Neural cell (in vitro differentiated cells): ENCODE measurements around the gene SLAMF9. TPM values are rescaled to one million over a fixed set of nuclear protein-coding genes. Genes with fewer than 3 reads are reported as not detected.

Experiments used
- H2AFZ ChIP-seq: fragments of 200-600, 300-800 bp; sonication (generic), shearing (Covaris generic); 2 replicates; pipeline ENCODE4 v1.6.0; 2014; ENCODE audit warnings: low read depth, mild to moderate bottlenecking, antibody characterized with exemption, low read length, moderate library complexity
- H3F3A ChIP-seq: fragments of 200-600 bp; shearing (Covaris generic); 2 replicates; pipeline ENCODE4 v1.6.1; 2016; ENCODE audit warnings: mild to moderate bottlenecking, moderate library complexity, mixed read lengths, antibody characterized with exemption, low read length; ENCODE audit not compliant: insufficient read depth, poor library complexity, severe bottlenecking
- H3K27ac ChIP-seq: fragments of 200-600, 300-800 bp; sonication (generic), shearing (Covaris generic); 2 replicates; pipeline ENCODE4 v1.5.1; 2014; ENCODE audit warnings: mild to moderate bottlenecking, low read length, moderate library complexity
- H3K27me3 ChIP-seq: fragments of 300-800, 200-600 bp; sonication (generic), shearing (Covaris generic); 2 replicates; pipeline ENCODE4 v1.6.0; 2014; ENCODE audit warnings: mild to moderate bottlenecking, low read depth, low read length, moderate library complexity; ENCODE audit not compliant: insufficient read depth
- H3K36me3 ChIP-seq: fragments of 300-800, 200-600 bp; sonication (generic), shearing (Covaris generic); 2 replicates; pipeline ENCODE4 v1.5.1; 2014; ENCODE audit warnings: mild to moderate bottlenecking, antibody characterized with exemption, low read length, moderate library complexity; ENCODE audit not compliant: insufficient read depth
- H3K4me2 ChIP-seq: fragments of 300-800, 200-600 bp; sonication (generic), shearing (Covaris generic); 2 replicates; pipeline ENCODE4 v1.6.0; 2014; ENCODE audit warnings: mild to moderate bottlenecking, low read length
- H3K4me3 ChIP-seq: fragments of 300-800, 200-600 bp; sonication (generic), shearing (Covaris generic); 2 replicates; pipeline ENCODE4 v1.5.1; 2014; ENCODE audit warnings: mild to moderate bottlenecking, low read length, moderate library complexity
- H3K79me2 ChIP-seq: fragments of 200-600 bp; shearing (Covaris generic); replicated peaks from 2 replicates; pipeline ENCODE4 v1.6.0; 2014; ENCODE audit warnings: mild to moderate bottlenecking, low read length, moderate library complexity; ENCODE audit not compliant: insufficient read depth
- H3K9ac ChIP-seq: fragments of 300-800, 200-600 bp; sonication (generic), shearing (Covaris generic); 2 replicates; pipeline ENCODE4 v1.6.1; 2016; ENCODE audit warnings: mild to moderate bottlenecking, low read length, mixed read lengths
- H3K9me2 ChIP-seq: fragments of 200-600 bp; shearing (Covaris generic); 2 replicates; pipeline ENCODE4 v1.6.1; 2016; ENCODE audit warnings: mild to moderate bottlenecking, low read length, mixed read lengths; ENCODE audit not compliant: insufficient read depth
- H3K9me3 ChIP-seq: fragments of 200-600, 300-800 bp; sonication (generic), shearing (Covaris generic); 2 replicates; pipeline ENCODE4 v1.6.1; 2016; ENCODE audit warnings: mild to moderate bottlenecking, mixed run types, low read length, moderate library complexity, mixed read lengths
- H4K20me1 ChIP-seq: fragments of 200-600 bp; shearing (Covaris generic); 2 replicates; pipeline ENCODE4 v1.6.1; 2016; ENCODE audit warnings: mild to moderate bottlenecking, mixed run types; ENCODE audit not compliant: insufficient read depth
- EP300 ChIP-seq: fragments of 450-650 bp; conservative IDR thresholded peaks from 2 replicates; pipeline ENCODE4 v1.6.1; 2014; ENCODE audit warnings: antibody characterized with exemption, mild to moderate bottlenecking, moderate library complexity; ENCODE audit not compliant: poor library complexity, severe bottlenecking
- EZH2 ChIP-seq: fragments of 200-600, 300-800 bp; shearing (Covaris generic), sonication (generic); IDR thresholded peaks from 2 replicates; pipeline ENCODE4 v1.6.1; 2014; ENCODE audit warnings: antibody characterized with exemption, low read length, borderline replicate concordance, mild to moderate bottlenecking; ENCODE audit not compliant: insufficient read depth, poor library complexity, severe bottlenecking
- MXI1 ChIP-seq: fragments of 450-650 bp; conservative IDR thresholded peaks from 2 replicates; pipeline ENCODE4 v1.6.1; 2014; ENCODE audit warnings: antibody characterized with exemption, mild to moderate bottlenecking; ENCODE audit not compliant: poor library complexity, severe bottlenecking
- POLR2AphosphoS5 ChIP-seq: IDR thresholded peaks from 2 replicates; pipeline ENCODE4 v1.6.1; 2012
- RAD21 ChIP-seq: fragments of 450-650 bp; conservative IDR thresholded peaks from 2 replicates; pipeline ENCODE4 v1.6.1; 2014; ENCODE audit warnings: antibody characterized with exemption, mild to moderate bottlenecking, moderate library complexity
- SMC3 ChIP-seq: fragments of 450-650 bp; conservative IDR thresholded peaks from 2 replicates; pipeline ENCODE4 v1.6.1; 2014; ENCODE audit warnings: antibody characterized with exemption, mild to moderate bottlenecking, moderate library complexity; ENCODE audit not compliant: poor library complexity
- TAF1 ChIP-seq: IDR thresholded peaks from 2 replicates; pipeline ENCODE4 v1.6.1; 2012; ENCODE audit warnings: low read depth
- polyA plus RNA-seq: library from polyadenylated mRNA; depleted of rRNA; stranded (reverse); fragments of >200 nt; gene quantifications from 2 replicates; pipeline ENCODE4 v1.2.3, GENCODE V29; 2014
- TF ChIP-seq, protein P1 (sequence below): IDR thresholded peaks from 2 replicates; pipeline ENCODE4 v1.6.1; 2012; ENCODE audit warnings: borderline replicate concordance
- TF ChIP-seq, protein P2 (sequence below): fragments of 450-650 bp; IDR thresholded peaks from 2 replicates; pipeline ENCODE4 v1.5.1; 2014; ENCODE audit warnings: antibody characterized with exemption, mild to moderate bottlenecking, moderate library complexity; ENCODE audit not compliant: poor library complexity, severe bottlenecking

SLAMF9 gene
- polyA plus RNA-seq, 1 donor from 2014 or later, result not detected

DNA sequence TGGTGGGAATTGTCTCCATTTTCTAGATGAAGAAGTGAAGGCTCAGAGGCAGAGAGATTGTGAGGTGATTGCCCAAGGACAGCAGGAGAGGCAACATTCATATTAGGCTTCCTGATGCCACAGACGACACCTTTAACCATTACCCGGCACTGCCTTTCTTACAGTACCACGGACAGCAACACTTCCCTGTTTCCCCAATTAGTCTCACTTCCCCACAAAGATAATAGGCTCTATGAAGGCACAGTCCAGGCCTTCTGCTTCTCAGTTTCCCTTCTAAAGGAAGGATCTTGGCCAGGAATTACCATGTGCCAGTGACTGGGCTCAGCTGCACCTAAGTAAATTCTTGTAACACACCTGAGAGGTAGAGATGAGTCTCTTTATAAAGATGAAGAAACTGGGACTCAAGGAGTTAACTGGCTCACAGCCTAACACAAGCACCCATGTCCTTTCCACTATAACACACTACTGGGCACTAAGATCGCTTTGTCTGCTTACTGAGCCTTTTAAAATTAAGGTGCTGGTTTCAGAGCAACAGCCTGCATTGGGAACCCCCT lies 18.2 kb downstream of the SLAMF9 start:
- H3K36me3 ChIP-seq, result no peaks in the 10 kb centered on the region
- H3F3A ChIP-seq, result no peaks in the 10 kb centered on the region
- no peak overlapping the region for H3K9ac ChIP-seq
- no peak overlapping the region for H3K4me2 ChIP-seq
- no peak overlapping the region for H3K4me3 ChIP-seq
- no peak for TF ChIP-seq TAF1
- H3K27me3 ChIP-seq, result no peaks in the 10 kb centered on the region
- no peak overlapping the region for H3K27ac ChIP-seq
- no peaks in the 10 kb centered on the region for H3K9me2 ChIP-seq
- H2AFZ ChIP-seq, result no peak overlapping the region
- H3K9me3 ChIP-seq, result no peaks in the 10 kb centered on the region
- H4K20me1 ChIP-seq, result no peaks in the 10 kb centered on the region
- H3K79me2 ChIP-seq, result no peaks in the 10 kb centered on the region

DNA sequence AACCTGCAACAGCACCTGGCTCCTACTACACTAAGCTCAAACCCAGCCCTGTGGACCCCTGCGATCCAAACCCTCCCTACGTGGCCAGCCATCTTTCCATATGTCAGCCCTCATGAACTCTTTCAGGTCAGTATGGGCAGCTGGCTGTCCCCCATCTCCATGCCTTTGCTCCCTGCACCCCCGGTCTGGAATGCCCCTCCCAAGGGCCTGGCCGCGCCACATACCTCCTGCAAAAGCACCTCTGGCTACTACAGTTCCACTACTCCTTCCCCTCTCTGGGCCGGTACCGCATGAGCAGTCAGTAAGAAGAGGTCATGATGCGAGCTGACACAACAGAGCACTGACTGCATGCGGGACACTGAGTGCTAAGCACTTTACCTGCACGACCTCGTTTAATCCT lies 18.7 kb downstream of the SLAMF9 start:
- Histone ChIP-seq H4K20me1 (no peaks in the 10 kb centered on the region), H3K9me3 (no peaks in the 10 kb centered on the region), H3K4me3 (no peak overlapping the region), H3K36me3 (no peaks in the 10 kb centered on the region), H3K9me2 (no peaks in the 10 kb centered on the region), H3K27ac (no peak overlapping the region), H3F3A (no peaks in the 10 kb centered on the region), H3K4me2 (no peak overlapping the region), H3K9ac (no peak overlapping the region), H2AFZ (no peak overlapping the region), H3K27me3 (no peaks in the 10 kb centered on the region), H3K79me2 (no peaks in the 10 kb centered on the region)
- TF ChIP-seq TAF1, result no peak

DNA sequence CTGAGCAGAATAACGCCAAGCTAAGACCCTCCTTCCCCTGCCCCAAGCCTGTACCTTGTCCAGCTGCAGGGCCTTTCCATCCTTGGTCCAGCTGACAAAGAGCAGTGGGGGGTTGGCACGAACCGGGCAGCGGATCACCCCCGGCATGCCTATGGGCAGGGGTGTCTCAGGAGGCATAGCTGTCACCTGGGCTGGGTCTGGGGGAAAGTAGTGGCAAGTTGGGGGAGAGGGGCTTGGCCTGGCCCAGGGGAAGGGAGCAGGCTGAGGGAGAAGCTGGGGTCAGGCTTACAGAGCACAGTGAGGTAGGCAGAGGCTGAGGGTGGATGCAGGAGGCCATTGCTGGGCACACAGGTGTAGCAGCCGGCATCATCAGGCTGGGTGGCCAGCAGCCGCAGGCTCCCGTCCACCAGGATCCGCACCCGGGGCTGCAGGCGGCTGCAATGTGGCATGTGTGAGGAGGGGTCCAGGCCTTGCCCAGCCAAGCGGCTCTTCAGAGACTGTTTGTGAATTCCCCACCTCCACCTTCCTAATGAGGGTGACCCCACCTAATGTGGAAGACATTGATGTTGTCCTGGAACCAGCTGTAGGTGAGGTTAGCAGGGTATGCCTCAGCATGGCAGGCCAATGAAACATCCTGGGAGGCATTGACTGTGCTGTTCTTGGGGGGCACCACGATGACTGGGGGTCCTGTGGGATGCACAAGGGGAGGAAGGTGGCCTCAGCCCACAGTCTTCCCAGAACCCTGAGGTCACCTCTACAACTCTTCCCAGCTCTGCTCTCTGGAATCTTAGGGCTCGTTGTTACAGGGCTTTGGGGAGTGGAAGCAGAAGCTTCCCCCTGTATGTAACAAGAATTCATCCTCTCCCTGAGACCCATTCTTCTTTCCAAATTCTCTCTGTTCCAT lies 19.6 kb downstream of the SLAMF9 start:
- H3K79me2 ChIP-seq, result no peaks in the 10 kb centered on the region
- no peak for TF ChIP-seq RAD21
- no peak for TF ChIP-seq EP300
- no peak for TF ChIP-seq EZH2
- TF ChIP-seq, protein P1, sequence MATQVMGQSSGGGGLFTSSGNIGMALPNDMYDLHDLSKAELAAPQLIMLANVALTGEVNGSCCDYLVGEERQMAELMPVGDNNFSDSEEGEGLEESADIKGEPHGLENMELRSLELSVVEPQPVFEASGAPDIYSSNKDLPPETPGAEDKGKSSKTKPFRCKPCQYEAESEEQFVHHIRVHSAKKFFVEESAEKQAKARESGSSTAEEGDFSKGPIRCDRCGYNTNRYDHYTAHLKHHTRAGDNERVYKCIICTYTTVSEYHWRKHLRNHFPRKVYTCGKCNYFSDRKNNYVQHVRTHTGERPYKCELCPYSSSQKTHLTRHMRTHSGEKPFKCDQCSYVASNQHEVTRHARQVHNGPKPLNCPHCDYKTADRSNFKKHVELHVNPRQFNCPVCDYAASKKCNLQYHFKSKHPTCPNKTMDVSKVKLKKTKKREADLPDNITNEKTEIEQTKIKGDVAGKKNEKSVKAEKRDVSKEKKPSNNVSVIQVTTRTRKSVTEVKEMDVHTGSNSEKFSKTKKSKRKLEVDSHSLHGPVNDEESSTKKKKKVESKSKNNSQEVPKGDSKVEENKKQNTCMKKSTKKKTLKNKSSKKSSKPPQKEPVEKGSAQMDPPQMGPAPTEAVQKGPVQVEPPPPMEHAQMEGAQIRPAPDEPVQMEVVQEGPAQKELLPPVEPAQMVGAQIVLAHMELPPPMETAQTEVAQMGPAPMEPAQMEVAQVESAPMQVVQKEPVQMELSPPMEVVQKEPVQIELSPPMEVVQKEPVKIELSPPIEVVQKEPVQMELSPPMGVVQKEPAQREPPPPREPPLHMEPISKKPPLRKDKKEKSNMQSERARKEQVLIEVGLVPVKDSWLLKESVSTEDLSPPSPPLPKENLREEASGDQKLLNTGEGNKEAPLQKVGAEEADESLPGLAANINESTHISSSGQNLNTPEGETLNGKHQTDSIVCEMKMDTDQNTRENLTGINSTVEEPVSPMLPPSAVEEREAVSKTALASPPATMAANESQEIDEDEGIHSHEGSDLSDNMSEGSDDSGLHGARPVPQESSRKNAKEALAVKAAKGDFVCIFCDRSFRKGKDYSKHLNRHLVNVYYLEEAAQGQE, result no peak
- TF ChIP-seq SMC3, result no peak
- TF ChIP-seq POLR2AphosphoS5, result no peak
- TF ChIP-seq, protein P2, sequence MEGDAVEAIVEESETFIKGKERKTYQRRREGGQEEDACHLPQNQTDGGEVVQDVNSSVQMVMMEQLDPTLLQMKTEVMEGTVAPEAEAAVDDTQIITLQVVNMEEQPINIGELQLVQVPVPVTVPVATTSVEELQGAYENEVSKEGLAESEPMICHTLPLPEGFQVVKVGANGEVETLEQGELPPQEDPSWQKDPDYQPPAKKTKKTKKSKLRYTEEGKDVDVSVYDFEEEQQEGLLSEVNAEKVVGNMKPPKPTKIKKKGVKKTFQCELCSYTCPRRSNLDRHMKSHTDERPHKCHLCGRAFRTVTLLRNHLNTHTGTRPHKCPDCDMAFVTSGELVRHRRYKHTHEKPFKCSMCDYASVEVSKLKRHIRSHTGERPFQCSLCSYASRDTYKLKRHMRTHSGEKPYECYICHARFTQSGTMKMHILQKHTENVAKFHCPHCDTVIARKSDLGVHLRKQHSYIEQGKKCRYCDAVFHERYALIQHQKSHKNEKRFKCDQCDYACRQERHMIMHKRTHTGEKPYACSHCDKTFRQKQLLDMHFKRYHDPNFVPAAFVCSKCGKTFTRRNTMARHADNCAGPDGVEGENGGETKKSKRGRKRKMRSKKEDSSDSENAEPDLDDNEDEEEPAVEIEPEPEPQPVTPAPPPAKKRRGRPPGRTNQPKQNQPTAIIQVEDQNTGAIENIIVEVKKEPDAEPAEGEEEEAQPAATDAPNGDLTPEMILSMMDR, result no peak
- TF ChIP-seq MXI1, result no peak
- no peak for TF ChIP-seq TAF1
- no peaks in the 10 kb centered on the region for H3K36me3 ChIP-seq
- H3K27me3 ChIP-seq, result no peaks in the 10 kb centered on the region
- H3K4me2 ChIP-seq, result no peak overlapping the region
- H2AFZ ChIP-seq, result no peak overlapping the region
- no peak overlapping the region for H3K27ac ChIP-seq
- H3K4me3 ChIP-seq, result no peak overlapping the region
- H3K9ac ChIP-seq, result no peak overlapping the region
- no peaks in the 10 kb centered on the region for H3K9me3 ChIP-seq
- H3K9me2 ChIP-seq, result no peaks in the 10 kb centered on the region
- no peaks in the 10 kb centered on the region for H4K20me1 ChIP-seq
- no peaks in the 10 kb centered on the region for H3F3A ChIP-seq
